Measurements from ENCODE around the gene MFAP1. TPM values are rescaled to one million over a fixed set of nuclear protein-coding genes. Genes with fewer than 3 reads are reported as not detected.

MFAP1 gene
- total RNA-seq, 6 experiments from 2014 or later = 6.7 to 11.9 (median 8.1) TPM

- ATAC-seq (no peak), DNase-seq (no peak)
- intact Hi-C loops (cut with DNase I) = no loop called here
- Histone ChIP-seq H3K4me3 (no peak overlapping the region), H3K27me3 (no peaks in the 10 kb centered on the region), H3K36me3 (peaks cover 15 to 62% (median 43%) of the 10 kb centered on the region in 4 donors), H3K27ac (no peak overlapping the region), H3K4me1 (peaks cover 0 to 4% (median 1%) of the 10 kb centered on the region in 4 donors), H3K9me3 (no peaks in the 10 kb centered on the region)
- TF ChIP-seq POLR2A (IDR thresholded peaks at IDR 0.05) (no peak), CTCF (IDR thresholded peaks at IDR 0.05) (no peak)
Measured at GRCh38 chr15:43772624-43773023, 51.9 kb downstream of the MFAP1 start.

DNA sequence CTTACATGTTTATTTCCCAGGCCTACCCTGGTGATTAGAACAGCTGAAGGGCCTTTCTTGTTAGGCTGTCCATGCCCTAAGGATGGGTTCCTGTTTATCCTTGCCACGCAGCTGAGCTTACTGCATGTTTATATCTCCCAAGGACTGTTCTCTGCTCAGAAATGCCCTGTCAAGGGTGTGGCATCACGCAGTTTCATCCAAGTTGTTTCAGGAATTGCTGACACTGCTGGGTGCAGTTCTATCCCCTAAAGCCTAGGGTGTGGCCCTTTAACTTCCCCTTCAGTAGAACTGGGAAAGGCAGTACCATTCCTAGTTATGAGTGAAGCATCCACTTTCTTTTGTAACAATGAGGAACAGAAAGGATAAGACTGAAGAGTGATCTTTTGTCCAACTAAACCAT, 52.7 kb downstream of the MFAP1 start:
- TF ChIP-seq CTCF (IDR thresholded peaks at IDR 0.05) = no peak
- TF ChIP-seq POLR2A (IDR thresholded peaks at IDR 0.05) = no peak
- ATAC-seq (no peak), DNase-seq (no peak)
- intact Hi-C loops (cut with DNase I) = no loop called here
- H3K9me3 ChIP-seq = no peaks in the 10 kb centered on the region
- H3K36me3 ChIP-seq = peaks cover 16 to 70% (median 47%) of the 10 kb centered on the region in 4 donors
- peaks cover 0 to 4% (median 0%) of the 10 kb centered on the region in 4 donors for H3K4me1 ChIP-seq
- 69% methylated on average over 2 of the region's 2 CpGs for WGBS (ENCODE audit: insufficient coverage, low coverage, low lambda C conversion rate, missing lambda C conversion rate)
- H3K27me3 ChIP-seq = no peaks in the 10 kb centered on the region
- no peak overlapping the region for H3K4me3 ChIP-seq
- H3K27ac ChIP-seq = no peak overlapping the region

DNA sequence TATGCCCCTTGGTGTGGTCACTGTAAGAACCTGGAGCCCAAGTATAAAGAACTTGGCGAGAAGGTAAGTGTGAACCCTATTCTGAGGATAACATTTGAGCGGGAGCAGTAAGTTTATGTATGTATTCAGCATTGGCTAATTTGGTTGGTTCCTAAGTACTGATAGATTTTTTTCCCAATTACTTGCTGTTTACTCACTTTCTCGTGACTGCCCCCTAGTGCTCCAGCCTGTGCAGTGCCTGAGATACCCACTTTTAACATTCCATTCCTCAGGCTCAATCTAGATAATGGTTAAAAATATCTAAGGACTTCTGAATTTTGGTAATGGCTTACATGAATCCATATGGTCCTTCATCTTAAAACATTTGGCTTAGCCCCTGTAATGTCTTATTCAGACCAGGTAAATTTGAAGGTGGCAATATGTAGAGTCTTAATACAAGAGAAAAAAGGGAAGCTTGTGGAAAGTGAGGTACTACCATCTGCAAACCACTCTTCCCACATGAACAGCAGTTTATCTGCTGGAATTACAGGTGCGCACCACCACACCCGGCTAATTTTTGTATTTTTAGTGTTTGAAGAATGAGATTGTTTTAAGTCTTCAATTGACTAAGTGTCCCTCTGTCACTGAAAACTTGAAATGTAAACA, 54.8 kb downstream of the MFAP1 start:
- TF ChIP-seq POLR2A (IDR thresholded peaks at IDR 0.05) (no peak), CTCF (IDR thresholded peaks at IDR 0.05) (peak; percentile 58 to 77 (median 74))
- H3K27me3 ChIP-seq = no peaks in the 10 kb centered on the region
- no peak overlapping the region for H3K27ac ChIP-seq
- peak; percentile 66 to 79 (median 73) for ATAC-seq
- DNase-seq = no peak
- WGBS (ENCODE audit: insufficient coverage, low coverage, low lambda C conversion rate, missing lambda C conversion rate) = 59% methylated on average over 5 of the region's 5 CpGs
- H3K36me3 ChIP-seq = peaks cover 26 to 91% (median 62%) of the 10 kb centered on the region in 4 donors
- no peaks in the 10 kb centered on the region for H3K4me1 ChIP-seq
- intact Hi-C loops (cut with DNase I) = no loop called here
- H3K9me3 ChIP-seq = no peaks in the 10 kb centered on the region
- H3K4me3 ChIP-seq = no peak overlapping the region

DNA sequence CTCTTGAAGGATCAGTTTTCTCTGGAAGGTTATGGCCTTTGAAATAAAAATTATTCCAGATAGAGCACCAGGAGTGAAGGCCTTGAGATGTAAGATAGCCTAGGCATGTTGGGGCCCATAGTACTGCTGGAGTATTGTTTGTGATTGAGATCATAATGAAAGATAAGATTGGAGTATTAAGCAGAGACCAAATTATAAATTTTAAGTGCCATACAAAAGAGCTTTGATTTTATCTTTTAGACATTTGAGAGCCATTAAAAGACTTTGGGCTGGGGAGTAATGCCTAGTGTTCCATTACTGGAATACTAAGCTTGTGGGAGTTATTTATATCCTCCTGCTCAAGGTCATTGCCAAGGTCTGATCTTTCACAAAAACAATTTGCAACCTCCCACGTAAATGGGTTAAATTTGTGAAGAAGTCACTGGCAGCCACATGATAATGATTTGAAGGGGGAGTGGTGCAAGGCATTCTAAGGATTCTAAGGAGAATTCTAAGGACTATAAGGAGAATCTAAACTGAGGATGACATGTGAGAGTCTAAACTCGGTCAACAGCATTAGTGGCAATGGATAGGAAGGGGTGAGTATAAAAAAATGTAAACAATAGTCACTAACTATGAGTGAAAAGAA, 60.6 kb downstream of the MFAP1 start:
- H3K4me3 ChIP-seq = no peak overlapping the region
- intact Hi-C loops (cut with DNase I) = no loop called here
- ATAC-seq (no peak), DNase-seq (no peak)
- no peak overlapping the region for H3K27ac ChIP-seq
- 68% methylated on average over 2 of the region's 2 CpGs for WGBS (ENCODE audit: insufficient coverage, low coverage, low lambda C conversion rate, missing lambda C conversion rate)
- no peak for TF ChIP-seq POLR2A (IDR thresholded peaks at IDR 0.05)
- no peak for TF ChIP-seq CTCF (IDR thresholded peaks at IDR 0.05)
- no peaks in the 10 kb centered on the region for H3K9me3 ChIP-seq
- H3K27me3 ChIP-seq = no peaks in the 10 kb centered on the region
- peaks cover 15 to 100% (median 65%) of the 10 kb centered on the region in 4 donors for H3K36me3 ChIP-seq
- H3K4me1 ChIP-seq = no peaks in the 10 kb centered on the region

Data from right lobe of liver (tissue), 6 donors.